ENCODE measurements around the gene MGAT4C.

MGAT4C gene

DNA sequence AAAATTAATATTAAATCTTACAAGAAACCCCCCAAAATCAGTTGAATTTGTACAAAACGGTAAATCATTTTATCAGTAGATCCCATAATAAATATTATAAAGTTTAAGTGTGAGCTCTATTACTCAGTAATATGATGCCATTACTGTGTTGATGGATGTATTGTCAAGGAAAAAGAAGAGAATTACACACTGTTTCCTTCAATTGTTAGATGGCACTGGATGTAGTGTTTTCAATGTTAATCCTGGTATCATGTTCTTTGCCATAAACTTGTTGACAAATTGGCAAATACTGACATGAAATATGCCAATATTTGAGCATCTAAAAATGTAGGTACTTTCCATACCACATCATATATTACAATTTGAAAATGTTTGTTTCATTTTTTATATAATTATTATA is 280.5 kb downstream of the MGAT4C start:
- no peak for DNase-seq (ENCODE audit: low read depth in 3 of 3)

DNA sequence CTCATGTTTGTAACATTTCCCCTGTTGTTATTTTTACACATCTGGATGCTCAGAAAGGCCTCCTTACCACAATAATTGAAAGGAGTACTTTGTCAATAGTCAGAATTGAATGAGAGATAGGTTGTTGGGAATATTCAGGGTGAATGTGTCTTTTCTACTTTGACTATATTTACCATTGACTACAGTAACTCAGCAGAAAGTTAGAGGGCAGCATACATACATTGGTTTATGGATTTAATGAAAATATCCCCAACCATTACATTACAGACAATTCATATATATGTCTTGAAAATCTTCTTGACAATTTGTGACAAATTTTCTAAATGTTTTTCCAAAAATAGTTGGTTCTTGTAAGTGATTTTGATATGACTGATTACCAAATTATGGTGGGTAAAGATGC is 284.4 kb downstream of the MGAT4C start:
- no peak for DNase-seq (ENCODE audit: low read depth in 3 of 3)

DNA sequence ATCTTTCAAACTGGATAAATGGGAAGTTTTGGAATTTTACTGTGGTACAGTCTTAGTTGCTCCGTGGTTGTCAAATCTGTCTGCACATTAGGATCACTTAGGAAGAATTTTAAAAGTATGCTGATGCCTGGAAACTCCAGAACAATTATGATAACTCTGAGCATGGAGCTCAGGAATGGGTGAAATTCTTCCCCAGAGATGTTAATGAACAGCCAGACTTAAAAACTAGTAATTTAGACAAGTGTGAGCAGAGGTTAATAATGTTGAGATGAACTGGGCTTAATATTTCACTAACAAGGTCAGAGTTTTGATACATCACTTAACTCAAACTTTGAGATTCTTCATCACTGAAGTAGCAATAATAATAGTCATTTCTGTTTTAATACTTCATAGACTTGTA is 287.6 kb downstream of the MGAT4C start:
- DNase-seq (ENCODE audit: low read depth in 3 of 3), result no peak

DNA sequence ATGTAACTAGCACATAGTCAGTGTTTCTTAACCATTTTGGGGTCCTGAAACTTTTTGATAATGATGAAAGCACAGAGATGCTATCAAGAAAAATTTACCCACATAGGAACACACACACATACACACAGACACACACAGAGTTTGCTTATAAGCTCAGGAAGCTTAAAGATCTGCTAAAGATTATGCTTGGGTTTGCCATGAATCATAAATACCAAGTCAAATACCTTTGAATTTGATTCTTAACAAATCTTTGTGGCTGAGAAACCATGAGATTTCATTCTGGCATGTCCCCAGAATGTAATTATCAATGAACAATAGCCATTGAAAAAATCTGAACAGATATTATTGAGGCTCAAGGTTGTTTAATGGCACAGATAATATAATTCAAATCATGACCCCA is 292.9 kb downstream of the MGAT4C start:
- no peak for DNase-seq (ENCODE audit: low read depth in 3 of 3)

DNA sequence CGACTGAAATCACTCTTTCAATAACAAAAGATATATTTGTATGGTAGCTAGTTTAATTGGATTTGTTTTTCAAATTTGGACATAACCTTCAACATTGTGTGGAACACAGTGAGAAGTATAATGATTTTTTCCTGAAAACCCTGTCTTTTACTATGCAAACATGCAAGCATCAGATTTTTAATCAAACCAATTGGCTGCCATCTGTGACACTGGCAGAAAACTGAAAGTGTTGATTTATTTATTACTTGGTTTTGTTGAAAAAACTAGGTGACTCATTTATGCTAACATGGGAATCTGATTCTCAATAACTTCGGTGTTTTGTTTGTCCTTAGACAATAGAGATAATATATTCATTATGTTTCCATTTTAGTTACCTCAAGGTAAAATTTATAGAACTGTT is 300.1 kb downstream of the MGAT4C start:
- no peak for DNase-seq (ENCODE audit: low read depth in 3 of 3)

DNA sequence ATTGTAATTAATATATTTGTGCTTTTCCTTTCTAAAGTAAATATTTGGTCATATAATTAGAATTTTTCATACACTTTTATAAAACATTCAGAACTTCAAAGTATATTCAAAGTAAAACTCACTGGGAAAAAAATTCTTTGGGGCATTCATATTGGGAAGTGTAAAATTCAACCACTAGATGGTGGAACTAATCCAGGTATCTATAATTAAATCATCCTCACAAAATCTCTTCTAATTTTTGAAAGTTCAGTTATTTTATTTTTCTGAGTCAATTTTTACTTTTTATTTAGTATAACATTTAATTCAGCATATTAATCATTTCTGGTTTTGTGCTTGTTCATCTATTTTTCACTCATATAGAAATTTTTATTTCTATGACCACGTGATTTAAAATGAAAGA is 301.1 kb downstream of the MGAT4C start:
- no peak for DNase-seq (ENCODE audit: low read depth in 3 of 3)

DNA sequence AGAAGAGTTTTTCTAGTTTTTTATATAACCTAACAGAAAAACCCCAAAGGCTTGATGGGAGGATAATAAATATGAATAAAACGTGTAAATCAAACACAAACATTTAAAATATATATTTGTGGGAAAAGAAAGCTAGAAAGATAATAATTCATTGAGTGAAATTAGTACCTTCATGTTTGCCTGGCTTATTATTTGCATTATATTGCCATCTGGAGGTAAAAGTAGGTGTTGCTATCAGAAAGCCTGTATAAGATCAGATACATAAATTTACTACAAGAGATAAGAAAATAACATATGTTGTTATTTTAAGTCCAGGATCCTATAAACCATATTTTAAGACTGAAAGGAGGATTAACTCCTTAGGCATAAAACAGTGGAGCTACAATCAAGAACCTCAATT is 304.4 kb downstream of the MGAT4C start:
- DNase-seq (ENCODE audit: low read depth in 3 of 3), result no peak

DNA sequence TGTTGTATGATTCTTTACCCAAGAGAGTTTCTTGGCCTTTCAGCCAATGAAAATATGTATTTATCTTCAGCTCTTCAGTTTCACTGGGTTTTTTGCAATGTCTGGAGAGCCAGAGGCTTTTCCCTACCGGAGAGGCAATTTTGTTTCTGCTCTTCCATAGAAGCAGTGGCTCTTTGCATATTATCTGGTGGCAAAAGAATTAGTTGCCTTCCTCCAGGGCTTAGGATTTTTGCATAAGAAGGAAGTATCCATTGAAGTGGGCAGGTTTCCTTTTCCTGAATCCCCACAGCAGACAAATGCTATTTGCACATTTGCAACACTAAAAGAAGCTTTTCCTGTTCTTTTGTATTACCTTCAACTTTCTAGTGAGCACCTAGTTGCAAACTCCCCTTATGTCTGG is 306.9 kb downstream of the MGAT4C start:
- DNase-seq (ENCODE audit: low read depth in 3 of 3), result no peak

DNA sequence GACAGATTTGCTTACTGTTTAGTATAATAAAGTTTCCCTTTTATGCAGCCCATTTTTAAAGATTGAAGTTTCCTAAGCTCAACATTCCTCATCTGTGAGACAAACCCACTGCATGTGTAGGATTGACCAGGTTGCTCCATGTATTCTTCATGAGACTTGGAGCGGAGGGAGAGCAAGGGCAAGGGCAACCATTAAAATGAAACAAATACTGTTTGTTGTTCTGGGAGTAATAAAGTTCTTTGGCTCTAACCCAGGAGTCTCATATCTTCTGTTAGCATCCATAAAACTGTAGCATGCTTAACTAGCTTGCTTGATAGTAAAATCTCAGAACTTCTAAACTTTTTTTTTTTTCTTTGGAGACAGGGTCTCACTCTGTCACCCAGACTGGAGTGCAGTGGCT is 307.9 kb downstream of the MGAT4C start:
- DNase-seq (ENCODE audit: low read depth in 3 of 3), result no peak

DNA sequence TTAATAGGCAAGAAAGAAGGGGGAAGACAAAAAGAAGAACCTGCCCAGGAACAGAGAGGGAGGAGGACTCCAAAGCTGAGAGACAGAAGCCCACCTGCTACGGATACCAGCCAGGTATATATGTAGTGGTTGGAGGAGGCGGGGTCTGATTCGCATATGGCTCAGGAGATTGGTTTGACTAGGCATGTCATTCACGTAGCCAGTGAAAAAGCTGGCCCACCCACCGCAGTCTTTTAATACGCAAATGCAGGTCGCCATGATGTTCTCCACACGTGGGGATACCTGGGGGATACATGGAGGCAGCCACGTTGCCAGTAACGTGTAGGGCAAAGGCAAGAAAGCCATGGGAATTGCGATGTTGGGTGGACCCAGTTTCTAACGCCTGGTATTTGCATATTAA is 308.9 kb downstream of the MGAT4C start:
- no peak for DNase-seq (ENCODE audit: low read depth in 3 of 3)

DNA sequence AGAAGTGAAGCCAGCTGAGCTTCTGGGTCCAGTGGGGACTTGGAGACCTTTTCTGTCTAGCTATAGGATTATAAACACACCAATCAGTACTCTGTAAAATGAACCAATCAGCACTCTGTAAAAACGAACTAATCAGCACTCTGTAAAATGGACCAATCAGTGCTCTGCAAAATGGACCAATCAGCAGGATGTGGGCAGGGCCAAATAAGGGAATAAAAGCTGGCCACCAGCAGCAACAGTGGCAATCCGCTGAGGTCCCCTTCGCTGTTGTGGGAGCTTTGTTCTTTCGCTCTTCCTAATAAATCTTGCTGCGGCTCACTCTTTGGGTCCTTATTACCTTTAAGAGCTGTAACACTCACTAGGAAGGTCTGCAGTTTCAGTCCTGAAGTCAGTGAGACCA is 309.8 kb downstream of the MGAT4C start:
- no peak for DNase-seq (ENCODE audit: low read depth in 3 of 3)

DNA sequence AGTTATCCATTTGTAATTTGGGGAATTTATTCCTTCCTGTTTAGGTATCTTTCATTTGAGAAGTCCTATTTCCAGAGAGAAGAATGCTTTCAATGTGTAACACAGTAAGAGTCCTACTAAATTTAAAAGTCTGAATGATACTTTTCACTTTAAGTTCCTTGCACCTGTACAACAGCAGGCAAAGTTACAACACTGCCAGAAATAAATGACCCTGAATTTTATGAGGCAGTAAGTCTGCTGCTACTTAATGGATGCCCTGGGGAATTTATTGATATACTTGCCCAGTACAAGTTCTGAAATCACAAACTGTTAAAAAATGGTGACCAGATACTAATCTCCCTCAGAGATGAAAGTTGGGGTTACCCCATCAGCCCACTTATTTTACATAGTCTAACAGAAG is 329.0 kb downstream of the MGAT4C start:
- DNase-seq (ENCODE audit: low read depth in 3 of 3), result no peak

DNA sequence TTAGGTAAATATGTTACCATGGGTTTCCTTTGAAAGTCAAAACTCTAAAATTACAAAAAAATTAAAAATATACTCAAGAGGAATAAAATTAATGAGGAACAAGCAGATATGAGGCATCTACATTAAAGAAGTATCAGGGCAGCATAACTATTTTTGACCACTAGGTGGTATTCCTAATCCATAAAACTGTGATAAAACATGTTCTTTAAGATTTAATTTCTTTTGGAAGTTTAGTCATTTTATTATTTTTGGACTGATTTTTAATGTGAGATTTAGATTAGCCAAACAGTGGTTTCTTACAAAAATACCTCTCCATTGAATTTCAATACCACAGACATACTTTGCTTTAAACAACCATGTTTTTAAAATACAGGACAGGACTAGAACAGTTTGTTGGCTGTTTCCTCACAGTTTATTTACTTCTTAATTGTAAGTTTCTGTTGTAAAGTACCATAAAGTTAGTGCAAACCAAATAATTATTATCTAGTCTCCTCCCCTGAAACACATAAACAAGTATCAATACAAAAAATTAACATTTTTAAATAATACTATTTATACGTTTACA is 332.3 kb downstream of the MGAT4C start:
- DNase-seq (ENCODE audit: low read depth in 3 of 3), result no peak

DNA sequence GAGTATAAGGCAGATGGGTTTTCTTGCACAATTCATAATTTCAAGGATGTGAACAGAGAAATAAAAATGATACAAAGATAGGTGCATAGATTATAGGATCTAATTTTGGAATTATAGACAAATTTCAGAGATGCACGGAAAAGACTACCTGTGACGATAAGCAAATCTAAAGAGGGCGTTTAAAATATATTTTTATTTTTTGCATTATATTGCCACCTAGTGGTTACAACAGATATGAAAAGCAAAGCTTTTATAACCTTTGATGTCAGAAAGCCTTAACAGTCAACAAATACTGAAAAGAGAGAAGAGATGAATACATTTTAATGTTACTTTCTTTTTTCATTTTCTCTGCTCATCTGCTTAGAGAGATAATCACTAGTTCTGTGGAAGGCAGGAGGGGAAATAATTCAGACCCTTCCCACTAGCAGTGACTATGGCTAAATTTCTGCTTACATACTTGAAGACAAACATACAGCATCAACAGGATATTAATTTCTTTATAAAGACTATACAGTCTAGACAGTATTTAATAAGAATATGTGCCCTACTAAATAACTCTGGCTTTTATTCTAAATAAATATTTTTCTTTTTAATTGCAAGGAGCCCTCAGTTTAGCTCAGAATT is 335.8 kb downstream of the MGAT4C start:
- DNase-seq (ENCODE audit: low read depth in 3 of 3), result no peak

Data from stimulated activated CD4-positive, alpha-beta T cell treated with anti-CD3 and anti-CD28 coated beads, TNF-alpha, amount 100 ng/mL, for 24 hours (primary cell).